ENCODE measurements around the gene GPC6.

Gene GPC6

GRCh38 chr13:93499991-93500390, 273.4 kb downstream of the GPC6 start:
- no peak for DNase-seq (ENCODE audit: low read depth in 2 of 2)

- DNase-seq (ENCODE audit: low read depth in 2 of 2), result no peak
Observed at GRCh38 chr13:93502071-93502470, 275.5 kb downstream of the GPC6 start.

DNA sequence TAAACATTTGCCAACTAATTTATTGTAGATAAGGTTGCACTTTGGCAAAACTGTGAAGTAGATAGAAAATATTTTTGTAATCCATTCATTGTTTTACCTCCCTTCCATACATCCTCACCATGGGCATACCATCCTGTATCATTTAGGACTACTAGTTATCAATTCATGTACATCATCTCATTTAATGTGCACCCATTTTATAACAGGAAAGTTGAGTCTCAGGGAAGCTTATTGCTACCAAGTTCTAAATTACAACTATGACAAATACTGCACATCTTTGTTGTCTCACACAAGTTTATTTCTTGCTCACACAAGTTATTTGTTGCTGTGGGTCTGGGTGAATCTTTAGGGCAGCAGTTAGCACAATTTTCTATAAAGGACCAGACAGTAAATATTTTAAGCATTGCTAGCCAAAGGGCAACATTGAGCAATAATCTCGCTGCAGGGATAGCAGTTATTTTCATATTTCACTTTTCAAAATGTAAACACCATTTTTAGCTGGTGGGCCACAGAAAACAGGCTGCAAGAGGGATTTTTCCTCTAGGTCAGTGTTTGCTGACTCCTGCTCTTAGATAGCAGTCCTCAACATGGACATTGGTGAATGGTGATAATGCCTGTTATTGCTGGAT, 276.5 kb downstream of the GPC6 start:
- no peak for DNase-seq (ENCODE audit: low read depth in 2 of 2)

DNA sequence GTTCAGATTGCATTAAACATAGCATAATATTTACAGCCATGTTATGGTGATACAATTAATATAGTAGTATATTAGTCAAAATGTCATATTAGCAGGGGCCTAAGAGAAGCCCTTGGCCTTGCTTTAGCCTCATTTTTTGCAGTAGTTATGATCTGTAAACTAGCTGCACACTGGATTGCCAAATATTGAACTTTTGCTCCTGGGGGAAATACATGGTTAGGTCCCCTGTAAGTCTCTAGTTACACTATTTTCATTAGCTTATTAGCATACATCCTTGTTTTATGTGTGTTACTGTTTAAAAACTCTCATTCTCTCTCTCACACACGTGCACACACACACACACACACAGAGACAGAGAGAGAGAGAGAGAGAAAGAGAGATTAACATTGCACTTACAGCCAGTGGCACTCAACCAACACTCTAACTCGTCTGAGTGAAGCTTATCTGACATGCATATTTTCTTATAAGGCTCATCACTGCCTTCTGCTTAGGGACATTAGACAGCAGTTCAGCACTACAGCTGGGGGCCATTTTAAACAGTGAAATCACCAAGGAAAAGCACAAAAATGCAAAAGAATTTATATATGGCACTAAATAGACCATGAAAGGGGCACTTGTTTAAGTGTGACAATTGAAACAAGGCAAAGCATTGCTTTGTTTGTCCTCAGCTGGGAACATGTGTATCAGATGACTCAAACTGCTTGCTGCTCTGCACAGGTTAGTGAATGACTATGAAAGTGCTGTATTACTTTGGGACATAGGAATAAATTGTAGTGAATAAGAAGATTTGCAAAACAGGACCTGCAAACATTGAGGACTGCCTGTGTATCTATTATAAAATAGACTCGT, 278.7 kb downstream of the GPC6 start:
- no peak for DNase-seq (ENCODE audit: low read depth in 2 of 2)

DNA sequence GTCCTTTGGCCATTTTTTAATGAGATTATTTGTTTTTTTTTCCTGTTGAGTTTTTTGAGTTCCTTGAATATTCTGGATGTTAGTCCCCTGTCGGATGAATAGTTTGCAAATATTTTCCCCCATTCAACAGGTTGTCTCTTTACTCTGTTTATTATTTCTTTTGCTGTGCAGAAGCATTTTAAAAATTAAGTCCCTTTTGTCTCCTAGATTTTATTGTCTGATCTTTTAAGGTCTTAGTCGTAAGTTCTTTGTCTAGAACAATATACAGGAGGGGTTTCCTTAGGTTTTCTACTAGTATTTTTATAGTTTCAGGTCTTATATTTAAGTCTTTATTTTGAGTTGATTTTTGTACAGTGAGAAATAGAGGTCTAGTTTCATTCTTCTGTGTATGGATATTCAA, 284.4 kb downstream of the GPC6 start:
- DNase-seq (ENCODE audit: low read depth in 2 of 2), result no peak

GRCh38 chr13:93515267-93515666, 288.7 kb downstream of the GPC6 start:
- no peak for DNase-seq (ENCODE audit: low read depth in 2 of 2)

GRCh38 chr13:93517658-93518057, 291.1 kb downstream of the GPC6 start:
- DNase-seq (ENCODE audit: low read depth in 2 of 2), result no peak

DNA sequence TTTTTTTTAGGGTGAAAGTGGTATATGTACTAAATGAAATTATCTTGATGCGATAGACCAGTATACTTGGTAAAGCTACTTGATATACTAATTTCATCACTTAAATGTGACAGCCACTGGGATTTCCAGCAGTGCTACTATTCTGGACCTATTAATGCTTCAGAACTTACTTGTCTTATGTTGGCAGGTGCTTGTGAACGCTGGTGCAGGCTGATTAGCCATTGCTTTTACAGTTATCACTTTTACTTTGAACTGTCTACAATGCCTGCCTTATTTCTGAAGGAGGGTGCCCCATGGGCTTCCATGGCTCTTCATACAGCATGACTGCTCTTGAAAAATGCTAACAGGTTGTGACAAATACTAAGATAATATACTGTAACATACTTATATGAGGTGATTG, 294.7 kb downstream of the GPC6 start:
- DNase-seq (ENCODE audit: low read depth in 2 of 2), result no peak

DNA sequence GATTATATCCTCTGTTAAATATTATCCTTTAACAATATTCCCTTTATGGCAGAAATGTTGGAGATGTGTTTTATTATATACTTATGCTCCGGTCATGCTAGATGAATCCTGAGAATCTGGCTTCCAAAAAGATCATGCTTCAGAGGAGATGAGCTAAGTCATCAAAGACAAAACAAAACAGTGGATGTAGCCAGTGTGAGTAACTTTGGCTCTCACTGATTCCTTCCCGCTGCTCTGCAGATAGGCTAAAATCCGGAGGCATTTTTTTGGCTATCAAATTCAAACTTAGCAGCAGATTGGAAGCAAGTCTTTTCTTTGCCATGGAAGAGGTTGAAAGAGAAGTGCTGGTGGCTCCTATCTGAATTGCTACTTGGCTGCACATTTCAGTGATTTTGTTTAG, 295.9 kb downstream of the GPC6 start:
- no peak for DNase-seq (ENCODE audit: low read depth in 2 of 2)

DNA sequence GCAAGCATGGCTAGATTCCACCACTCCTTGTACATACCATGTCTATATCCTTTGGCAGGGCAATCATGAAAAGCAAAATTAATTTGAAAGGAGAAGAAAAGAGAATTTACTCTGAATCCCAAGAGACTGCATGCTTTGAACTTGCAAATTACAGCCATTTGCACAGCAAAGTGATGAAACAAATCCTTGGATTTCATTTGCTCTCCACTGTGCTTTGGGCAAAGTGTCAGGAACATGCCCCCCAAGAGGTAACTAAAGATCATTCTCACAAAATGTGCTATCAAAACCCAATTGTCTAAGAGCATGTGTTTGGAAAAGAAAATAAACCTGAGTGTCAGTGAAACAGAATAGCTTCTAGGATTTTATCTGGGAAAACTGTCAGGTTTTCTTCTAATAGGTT, 298.5 kb downstream of the GPC6 start:
- no peak for DNase-seq (ENCODE audit: low read depth in 2 of 2)

GRCh38 chr13:93527748-93528297, 301.2 kb downstream of the GPC6 start:
- no peak for DNase-seq (ENCODE audit: low read depth in 2 of 2)

- no peak for DNase-seq (ENCODE audit: low read depth in 2 of 2)
Observed at GRCh38 chr13:93529961-93530360, 303.4 kb downstream of the GPC6 start.

DNA sequence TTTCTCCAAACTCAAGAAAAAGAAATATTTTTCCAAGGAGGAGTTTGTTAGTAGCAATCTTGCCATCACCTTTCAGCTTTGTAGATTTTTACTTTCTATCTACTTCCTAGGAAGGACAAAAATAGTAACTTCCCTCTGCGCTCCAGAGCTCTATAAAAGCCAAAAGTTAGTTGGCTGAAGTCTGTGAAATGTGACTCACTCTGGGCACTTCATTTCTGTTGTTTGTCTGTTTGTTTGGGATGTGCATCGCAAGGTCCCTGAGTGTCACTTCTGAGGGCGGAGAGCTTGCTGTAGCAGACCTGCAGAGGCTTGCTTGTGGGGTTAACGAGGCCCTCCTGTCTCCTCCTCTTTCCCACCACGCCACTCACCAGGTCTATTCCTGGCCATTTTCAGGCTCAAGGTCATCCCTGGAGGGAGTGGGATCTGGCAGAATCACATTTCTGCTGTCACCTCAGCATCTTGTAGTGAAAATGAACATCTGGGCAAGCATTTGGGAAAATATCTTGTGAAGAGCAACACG, 307.6 kb downstream of the GPC6 start:
- no peak for DNase-seq (ENCODE audit: low read depth in 2 of 2)

GRCh38 chr13:93535251-93535650, 308.6 kb downstream of the GPC6 start:
- no peak for DNase-seq (ENCODE audit: low read depth in 2 of 2)

- DNase-seq (ENCODE audit: low read depth in 2 of 2), result no peak
Observed at GRCh38 chr13:93539914-93540313, 313.3 kb downstream of the GPC6 start.

GRCh38 chr13:93547886-93548285, 321.3 kb downstream of the GPC6 start:
- no peak for DNase-seq (ENCODE audit: low read depth in 2 of 2)

- no peak for DNase-seq (ENCODE audit: low read depth in 2 of 2)
Observed at GRCh38 chr13:93549326-93550005, 322.9 kb downstream of the GPC6 start.

DNA sequence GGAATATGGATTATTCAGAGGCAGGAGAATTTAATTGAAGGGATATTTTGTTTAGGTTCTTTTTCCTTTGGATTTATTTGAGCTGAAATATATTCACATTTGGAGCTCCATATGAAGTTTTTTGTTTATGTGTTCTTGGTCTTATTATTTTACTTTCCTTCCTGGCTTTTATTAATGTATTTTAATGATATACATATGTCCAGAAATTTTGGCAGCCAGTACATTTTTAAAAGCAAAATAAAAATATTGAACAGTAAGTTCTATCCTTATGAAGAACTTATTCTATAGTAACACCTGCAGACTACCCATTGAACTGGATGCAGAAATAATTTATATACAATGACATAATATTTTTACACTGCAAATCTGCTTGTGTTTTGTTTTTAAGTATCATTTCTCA, 323.6 kb downstream of the GPC6 start:
- DNase-seq (ENCODE audit: low read depth in 2 of 2), result no peak

GRCh38 chr13:93552596-93552995, 326.0 kb downstream of the GPC6 start:
- DNase-seq (ENCODE audit: low read depth in 2 of 2), result no peak

- no peak for DNase-seq (ENCODE audit: low read depth in 2 of 2)
Observed at GRCh38 chr13:93554514-93554913, 327.9 kb downstream of the GPC6 start.

GRCh38 chr13:93558637-93559036, 332.0 kb downstream of the GPC6 start:
- DNase-seq (ENCODE audit: low read depth in 2 of 2), result no peak

- no peak for DNase-seq (ENCODE audit: low read depth in 2 of 2)
Observed at GRCh38 chr13:93559718-93560117, 333.1 kb downstream of the GPC6 start.

All from activated CD8-positive, alpha-beta memory T cell treated with anti-CD3 and anti-CD28 coated beads for 4 hours (primary cell).